PFSK-1 (cell line): ENCODE data around the gene RAB37.
A peak's percentile ranks its signal among the peaks of the same experiment; 100 is the strongest.

Experiments used
- FOXP2 ChIP-seq: optimal IDR thresholded peaks from 2 replicates; pipeline ENCODE3; 2011; ENCODE audit warnings: borderline replicate concordance, control low read depth, inconsistent platforms; ENCODE audit not compliant: insufficient read depth; ENCODE audit errors: extremely low read length, extremely low read depth
- POLR2AphosphoS5 ChIP-seq: IDR thresholded peaks from 2 replicates; pipeline ENCODE4 v1.6.1; 2012; ENCODE audit warnings: low read depth, mild to moderate bottlenecking, control low read depth, low read length, moderate library complexity
- REST ChIP-seq, 2 experiments: IDR thresholded peaks; 2 replicates each; pipeline versions ENCODE4 v1.6.1 to v1.8.0; 2011 to 2012; ENCODE audit warnings: low read depth in 2 of 2, low read length in 2 of 2, control low read depth in 1 of 2, inconsistent platforms in 1 of 2, mild to moderate bottlenecking in 1 of 2, moderate library complexity in 1 of 2; ENCODE audit not compliant: insufficient read depth in 1 of 2
- SIN3A ChIP-seq: IDR thresholded peaks from 2 replicates; pipeline ENCODE4 v1.6.1; 2012; ENCODE audit warnings: mild to moderate bottlenecking, low read length, moderate library complexity, borderline replicate concordance; ENCODE audit not compliant: insufficient read depth
- TAF1 ChIP-seq: IDR thresholded peaks from 2 replicates; pipeline ENCODE4 v1.6.1; 2012; ENCODE audit warnings: low read length, control low read depth, borderline replicate concordance; ENCODE audit not compliant: insufficient read depth

Gene RAB37

GRCh38 chr17:74775409-74776043 is 38.5 kb downstream of the RAB37 start:
- no peak for TF ChIP-seq POLR2AphosphoS5
- no peak for TF ChIP-seq REST (IDR thresholded peaks at IDR 0.05; ENCODE audit: insufficient read depth in 1 of 2, low read depth in 2 of 2, low read length in 2 of 2)
- TF ChIP-seq SIN3A, result no peak
- TF ChIP-seq TAF1, result no peak
- TF ChIP-seq FOXP2, result no peak

- TF ChIP-seq POLR2AphosphoS5, result no peak; the same call in 1 of the 2 replicates
- TF ChIP-seq SIN3A, result no peak; the same call in 1 of the 2 replicates
- 0 out of 2 replicates have a peak, but pooled peaks have one; percentile 26 for TF ChIP-seq TAF1
- peak; percentile 69 to 85; a peak in 3 of 4 replicates for TF ChIP-seq REST (IDR thresholded peaks at IDR 0.05; ENCODE audit: insufficient read depth in 1 of 2, low read depth in 2 of 2, low read length in 2 of 2)
- peak; percentile 86 for TF ChIP-seq FOXP2
These were observed 39.2 kb downstream of the RAB37 start, which contains the start of gene NAT9 for GRCh38 chr17:74776044-74776962. Gene NAT9 (minus strand): TSS chr17:74776345. CDS start chr17:74775698, 647 bp downstream.

DNA sequence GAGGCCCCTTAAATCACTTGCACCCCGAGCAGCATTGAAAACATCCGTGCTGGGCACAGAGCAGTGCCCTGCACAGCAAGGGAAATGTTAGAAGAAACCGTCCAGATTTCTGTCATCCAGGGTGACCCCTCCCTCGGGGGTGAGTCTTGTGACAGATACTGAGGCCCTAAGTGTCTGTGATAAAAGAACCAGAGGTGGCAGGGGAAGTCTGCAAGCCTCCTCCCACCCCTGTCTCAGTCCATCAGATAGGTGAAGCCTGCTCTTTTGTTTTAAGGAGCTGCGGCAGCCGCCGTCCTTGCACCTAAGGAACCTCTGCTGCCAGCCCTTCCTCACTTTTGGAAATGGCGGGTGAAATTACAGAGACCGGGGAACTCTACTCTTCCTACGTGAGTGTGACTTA is 39.9 kb downstream of the RAB37 start:
- TF ChIP-seq REST (IDR thresholded peaks at IDR 0.05; ENCODE audit: insufficient read depth in 1 of 2, low read depth in 2 of 2, low read length in 2 of 2) (no peak), SIN3A (no peak), POLR2AphosphoS5 (no peak)

DNA sequence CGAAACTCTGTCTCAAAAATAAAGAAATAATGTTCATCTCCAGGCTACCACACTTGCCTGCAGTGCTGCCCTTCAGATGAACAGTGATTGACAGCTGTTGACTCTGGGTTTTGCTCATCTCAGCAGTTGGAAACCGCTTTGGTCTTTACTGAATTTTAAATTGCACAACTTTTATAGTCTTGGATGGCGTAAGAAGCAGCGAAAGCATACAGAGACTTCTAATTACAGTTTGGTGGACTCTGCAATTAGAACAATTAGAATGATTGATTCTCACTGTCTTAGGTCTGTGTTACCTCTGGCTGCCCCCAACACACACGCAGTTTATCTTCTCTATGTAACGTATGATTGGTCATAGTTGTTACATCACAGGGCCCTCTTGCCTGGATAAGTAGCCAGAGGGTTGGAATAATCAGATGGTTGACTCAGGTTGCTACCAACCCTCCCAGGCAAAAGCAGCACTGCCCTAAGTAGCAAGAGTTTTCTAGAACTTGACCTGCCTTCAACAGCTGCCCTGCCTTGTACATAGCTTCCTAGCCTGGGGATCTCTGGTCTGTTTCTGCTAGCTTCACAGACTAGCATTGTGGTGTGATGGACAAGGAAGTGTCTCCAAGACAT is 41.0 kb downstream of the RAB37 start:
- TF ChIP-seq POLR2AphosphoS5 (no peak), REST (IDR thresholded peaks at IDR 0.05; ENCODE audit: insufficient read depth in 1 of 2, low read depth in 2 of 2, low read length in 2 of 2) (no peak), TAF1 (no peak), FOXP2 (no peak), SIN3A (no peak)
